NCI-H69 (cell line): ENCODE measurements around the gene LRRC74B.
"Not testable (repeated sequence)": the region's sequence is repeated elsewhere in the genome, so short reads cannot be mapped to it uniquely, and the experiment has no call there.

Source experiments
- DNase-seq: peaks from one replicate; lab custom pipeline; 2025; lab: John Stamatoyannopoulos, UW

LRRC74B gene

GRCh38 chr22:21076912-21077625 is 31.3 kb downstream of the LRRC74B start:
- no peak for DNase-seq

- no peak for DNase-seq
These were observed 32.2 kb downstream of the LRRC74B start for GRCh38 chr22:21077884-21078508.

DNA sequence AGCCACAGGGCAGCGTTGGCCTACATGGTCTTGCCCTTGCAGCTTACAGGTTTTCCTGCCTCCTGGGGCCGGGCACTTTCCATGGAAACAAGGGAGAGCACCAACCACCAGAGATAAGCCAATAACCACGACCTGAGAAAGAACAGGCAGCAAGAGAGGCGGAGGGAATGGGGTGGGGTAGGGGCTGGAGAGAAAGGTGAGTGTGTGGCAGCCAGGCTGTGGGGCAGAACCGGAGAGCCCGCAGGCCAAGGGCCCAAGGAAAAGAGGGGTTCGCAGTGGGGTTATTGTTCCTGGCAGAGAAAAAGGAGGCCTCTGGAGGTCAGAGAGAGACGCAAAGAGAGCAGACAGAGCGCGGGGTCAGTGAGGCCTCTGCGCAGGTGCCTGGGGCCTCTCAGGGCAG is 33.2 kb downstream of the LRRC74B start:
- no peak for DNase-seq

GRCh38 chr22:21079493-21079892 is 33.7 kb downstream of the LRRC74B start:
- no peak for DNase-seq

- DNase-seq = no peak
These were observed 34.8 kb downstream of the LRRC74B start for GRCh38 chr22:21080435-21081137.

DNA sequence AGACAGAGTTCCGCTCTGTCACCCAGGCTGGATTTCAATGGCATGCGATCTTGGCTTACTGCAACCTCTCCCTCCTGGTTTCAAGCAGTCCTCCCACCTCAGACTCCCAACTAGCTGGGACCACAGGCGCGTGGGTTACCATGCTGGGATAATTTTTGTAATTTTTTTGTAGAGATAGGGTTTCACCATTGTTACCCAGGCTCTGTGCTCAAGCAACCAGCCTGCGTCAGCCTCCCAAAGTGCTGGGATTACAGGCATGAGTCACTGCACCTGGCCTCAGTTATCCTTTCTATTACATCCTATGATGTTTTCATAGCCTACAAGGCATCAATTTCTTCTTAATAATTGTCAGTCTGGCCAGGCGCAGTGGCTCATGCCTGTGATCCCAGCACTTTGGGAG is 36.5 kb downstream of the LRRC74B start:
- no peak for DNase-seq

- DNase-seq = no peak
These were observed 41.4 kb downstream of the LRRC74B start for GRCh38 chr22:21087119-21087518.

- DNase-seq = not testable (repeated sequence)
These were observed 42.2 kb downstream of the LRRC74B start for GRCh38 chr22:21087926-21088325.

- not testable (repeated sequence) for DNase-seq
These were observed 45.5 kb downstream of the LRRC74B start for GRCh38 chr22:21091220-21091619.

DNA sequence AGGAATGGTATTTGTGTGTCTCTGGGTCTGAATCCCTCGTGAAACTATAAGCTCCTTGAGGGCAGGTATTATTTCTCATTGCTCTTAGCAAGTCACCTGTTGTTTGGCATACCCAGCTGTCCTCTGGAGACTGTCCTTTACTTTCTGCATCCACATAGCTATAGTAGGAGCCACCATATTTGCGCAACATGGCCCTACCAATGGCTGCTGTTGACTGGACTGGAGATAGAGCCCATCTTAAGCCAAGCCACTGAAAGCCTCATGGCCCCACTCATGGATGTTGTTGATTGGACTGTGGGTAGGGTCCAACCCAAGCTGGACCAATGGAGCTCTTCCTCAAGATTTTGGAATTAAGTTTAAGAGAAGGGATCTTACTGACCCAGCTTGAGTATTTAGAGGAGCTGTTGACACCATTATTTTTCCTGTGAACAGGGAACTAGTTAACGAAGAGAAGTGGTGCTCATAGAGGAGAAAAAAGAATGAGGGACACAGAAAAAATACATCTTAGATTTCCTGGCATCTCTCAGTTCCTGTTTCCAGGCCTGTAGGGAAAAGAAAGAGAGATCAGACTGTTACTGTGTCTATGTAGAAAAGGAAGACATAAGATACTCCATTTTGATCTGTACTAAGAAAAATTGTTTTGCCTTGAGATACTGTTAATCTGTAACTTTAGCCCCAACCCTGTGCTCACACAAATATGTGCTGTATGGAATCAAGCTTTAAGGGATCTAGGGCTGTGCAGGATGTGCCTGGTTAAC is 47.2 kb downstream of the LRRC74B start:
- no peak for DNase-seq

- not testable (repeated sequence) for DNase-seq
These were observed 47.9 kb downstream of the LRRC74B start for GRCh38 chr22:21093555-21094137.

DNA sequence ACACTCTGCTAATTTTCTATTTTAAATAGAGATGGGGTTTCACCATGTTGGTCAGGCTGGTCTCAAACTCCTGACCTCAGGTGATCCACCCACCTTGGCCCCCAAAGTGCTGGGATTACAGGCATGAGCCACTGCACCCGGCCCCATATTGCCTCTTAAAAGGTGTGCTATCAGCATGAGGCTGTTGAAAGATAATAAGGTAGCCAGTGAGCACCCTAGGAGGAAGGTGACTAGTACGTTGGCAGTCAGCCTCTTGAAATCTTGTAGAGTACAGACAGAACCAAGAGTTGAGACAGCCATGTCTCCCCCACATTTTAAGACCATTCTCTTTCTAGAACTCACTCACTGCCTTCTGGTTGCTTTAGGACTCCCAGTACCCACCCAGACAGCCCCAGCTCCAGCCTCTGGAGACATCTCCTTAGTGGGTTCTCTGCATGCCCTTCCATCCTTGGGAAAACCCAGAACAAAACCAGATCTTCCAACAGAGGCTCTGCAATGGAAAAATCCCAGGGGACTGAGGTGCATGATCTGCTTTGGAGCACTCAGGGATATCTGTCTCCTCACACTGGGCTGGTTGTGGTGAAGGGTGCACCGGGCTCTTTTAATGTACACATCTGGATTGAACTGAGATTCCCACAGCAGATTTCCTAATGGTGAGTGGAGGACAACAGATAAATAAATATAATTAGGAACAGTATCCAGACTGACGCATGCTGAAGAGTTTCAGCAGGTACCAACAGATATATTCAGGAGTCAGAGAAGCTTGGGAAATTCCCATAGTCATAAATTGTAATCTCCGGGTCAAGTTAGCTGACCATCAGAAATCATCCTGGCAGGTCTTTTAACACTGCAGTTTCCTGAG is 49.4 kb downstream of the LRRC74B start:
- no peak for DNase-seq

GRCh38 chr22:21095773-21096107 is 50.0 kb downstream of the LRRC74B start:
- DNase-seq = no peak

- DNase-seq = not testable (repeated sequence)
These were observed 51.1 kb downstream of the LRRC74B start for GRCh38 chr22:21096878-21097277.

DNA sequence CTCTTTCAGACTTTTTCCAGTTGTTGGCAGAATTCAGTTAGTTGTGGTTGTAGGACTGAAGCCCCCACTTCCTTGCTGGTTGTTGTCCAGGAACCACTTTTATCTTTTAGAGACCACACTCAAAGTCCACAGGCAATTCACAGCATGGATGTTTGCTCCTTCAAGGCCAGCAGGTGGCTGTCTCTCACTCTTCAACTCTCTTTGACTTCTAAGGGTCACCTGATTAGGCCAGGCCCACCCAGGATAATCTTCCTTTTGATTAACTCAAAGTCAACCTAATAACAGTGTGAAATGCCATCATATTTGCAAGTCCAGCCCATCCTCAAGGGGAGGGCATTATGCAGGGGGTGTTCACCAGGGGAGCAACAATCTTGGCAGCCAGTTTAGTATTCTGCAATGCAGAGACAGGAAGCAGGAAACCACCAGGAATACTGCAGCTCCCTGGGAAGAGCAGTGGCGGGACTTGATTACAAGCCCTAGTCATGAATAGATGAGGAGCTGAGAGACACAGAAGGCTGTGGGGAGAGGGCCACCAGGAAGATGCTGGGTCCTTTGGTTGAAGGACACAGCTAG is 52.4 kb downstream of the LRRC74B start:
- DNase-seq = no peak

- DNase-seq = no peak
These were observed 53.8 kb downstream of the LRRC74B start for GRCh38 chr22:21099578-21099977.

DNA sequence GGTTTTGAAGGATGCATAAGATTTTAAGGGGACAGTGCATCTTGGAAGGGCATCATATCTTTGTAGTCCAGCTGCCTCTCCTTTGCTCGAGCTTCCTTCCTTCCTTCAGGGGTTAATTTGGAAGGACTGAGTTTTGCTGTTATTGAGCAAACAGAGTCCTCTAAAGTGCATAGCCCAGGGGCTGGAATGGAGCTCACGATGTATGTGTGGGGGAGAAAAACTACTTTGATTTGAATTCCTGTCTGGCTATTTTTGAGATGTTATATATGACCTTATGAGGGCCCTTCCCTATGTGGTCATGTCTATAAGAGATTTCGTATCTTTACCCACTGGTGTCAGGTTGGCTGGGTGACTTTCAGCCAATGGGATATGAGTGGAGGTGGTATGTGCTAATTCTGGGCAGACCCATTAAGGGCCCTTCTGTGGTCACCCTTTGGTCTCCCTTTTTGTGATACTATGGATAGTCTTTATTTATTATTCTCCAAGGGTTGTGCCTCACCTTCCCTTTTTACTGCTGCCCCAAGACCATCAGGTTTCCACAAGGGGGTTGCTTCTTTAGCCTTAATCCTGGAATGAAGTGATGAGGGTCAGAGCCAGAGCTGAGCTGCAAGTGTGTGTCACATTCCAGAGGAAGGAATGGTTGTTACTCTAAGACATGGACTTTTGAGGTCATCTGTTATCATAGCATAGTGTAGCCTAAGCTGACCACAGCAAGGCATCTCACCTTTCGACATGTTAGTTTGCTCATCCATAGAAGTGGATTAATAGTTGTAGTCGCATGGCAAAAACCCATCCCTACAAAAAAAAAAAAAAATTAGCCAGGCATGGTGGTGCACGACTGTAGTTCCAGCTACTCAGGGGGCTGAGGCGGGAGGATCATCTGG is 54.6 kb downstream of the LRRC74B start:
- no peak for DNase-seq

DNA sequence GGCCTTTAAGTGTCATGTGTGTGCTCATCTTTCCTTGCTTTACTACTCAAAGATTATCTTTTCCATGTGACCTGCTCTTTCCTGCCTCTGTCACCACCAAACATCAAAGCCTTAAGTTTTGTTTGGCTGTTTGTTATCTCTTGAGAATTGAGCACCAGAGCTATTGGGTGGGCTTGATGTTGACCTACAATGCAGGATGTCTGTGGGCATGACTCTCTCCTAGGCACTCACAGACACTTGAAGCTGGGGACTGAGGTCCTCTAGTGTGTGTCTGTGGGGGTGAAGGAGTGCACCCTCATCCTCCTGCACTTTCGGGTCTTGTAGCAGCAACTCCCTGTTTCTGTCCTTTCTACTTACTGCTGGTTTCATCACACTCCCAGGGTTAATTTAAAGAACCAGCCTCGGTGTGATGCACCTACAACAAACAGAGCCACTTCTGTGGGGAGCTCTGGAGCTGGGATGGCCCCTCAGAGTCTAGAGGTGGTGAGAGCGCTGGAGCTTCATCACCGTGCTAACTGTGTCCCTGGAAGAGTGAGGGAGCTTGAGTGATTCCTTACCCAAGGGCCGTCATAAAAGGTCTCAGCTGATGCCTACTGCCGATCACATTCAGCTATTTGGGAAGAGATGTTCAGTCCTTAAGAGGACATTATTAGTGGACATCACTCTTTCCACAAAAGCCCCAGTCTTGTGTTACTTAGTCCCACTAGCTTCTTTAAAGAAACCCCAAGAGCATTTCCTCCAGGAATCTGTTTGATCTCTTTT is 56.3 kb downstream of the LRRC74B start:
- no peak for DNase-seq

DNA sequence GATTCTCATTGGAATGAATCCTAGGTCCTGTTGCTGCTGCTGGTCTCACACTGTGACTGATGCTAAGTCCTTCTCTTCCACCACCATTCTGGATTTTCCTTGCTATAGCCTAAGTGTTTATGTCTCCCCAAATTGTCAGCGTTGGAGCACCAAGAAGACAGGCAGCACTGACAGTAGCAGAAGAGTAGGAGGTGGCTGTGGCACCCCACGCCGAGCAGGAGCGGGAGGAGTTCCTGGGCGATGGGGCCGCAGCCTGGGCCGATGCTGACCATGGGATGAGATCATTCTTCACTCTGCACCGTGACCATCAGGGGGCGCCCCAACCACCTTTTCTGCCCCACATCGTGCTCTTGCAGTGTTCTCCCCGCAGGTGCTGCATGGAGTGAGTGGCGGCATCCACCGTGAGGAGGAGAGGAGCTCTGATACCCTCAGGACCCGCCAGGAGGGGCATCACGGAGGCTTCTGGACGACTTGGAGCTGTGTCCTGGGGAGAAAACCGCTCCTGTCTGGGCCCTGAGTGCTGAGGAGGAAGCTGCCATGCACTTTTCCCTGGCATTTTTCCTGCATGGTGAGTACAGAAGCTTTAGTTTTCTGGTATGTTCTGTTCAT is 57.0 kb downstream of the LRRC74B start:
- peak; percentile 77 for DNase-seq
